K562 (cell line): ENCODE measurements around the gene CYB5RL.

ENCODE experiments used
- CTCF ChIP-seq, 3 experiments: IDR thresholded peaks in 2 of 3; conservative IDR thresholded peaks in 1 of 3; 2 replicates each; pipeline ENCODE4 v1.5.1; 2011 to 2012; ENCODE audit warnings: low read length in 3 of 3, mild to moderate bottlenecking in 3 of 3, control low read depth in 2 of 3, improper control_type of control experiment in 1 of 3, inconsistent platforms in 1 of 3, low read depth in 1 of 3, mixed read lengths in 1 of 3, moderate library complexity in 1 of 3; ENCODE audit not compliant: insufficient read depth in 2 of 3
- JUN ChIP-seq, 2 experiments: sonication (generic) in 1 of 2; formaldehyde crosslinking in 1 of 2; IDR thresholded peaks; 2 replicates each; pipeline versions ENCODE4 v1.6.1 to v1.8.0; 2012 to 2022; ENCODE audit warnings: borderline replicate concordance in 2 of 2, mild to moderate bottlenecking in 2 of 2, improper control_type of control experiment in 1 of 2, low read depth in 1 of 2, low read length in 1 of 2, missing genetic modification reagents in 1 of 2
- POLR2AphosphoS5 ChIP-seq: IDR thresholded peaks from 2 replicates; pipeline ENCODE4 v1.6.1; 2011; ENCODE audit warnings: mild to moderate bottlenecking, low read depth, low read length, moderate library complexity; ENCODE audit not compliant: control insufficient read depth, insufficient read depth
- ZFP36 ChIP-seq: fragments of 150-350 bp; IDR thresholded peaks from 2 replicates; pipeline ENCODE4 v1.6.1; 2018; ENCODE audit warnings: low read length, low read depth; ENCODE audit not compliant: partially characterized antibody
- TF ChIP-seq, protein P1 (sequence below): sonication (generic); formaldehyde crosslinking; IDR thresholded peaks from 2 replicates; pipeline ENCODE4 v1.8.1; 2023; ENCODE audit warnings: missing genetic modification reagents, mild to moderate bottlenecking, borderline replicate concordance
- TF ChIP-seq, protein P2 (sequence below), 2 experiments: fragments of 450-650 bp in 1 of 2; sonication (generic) in 1 of 2; formaldehyde crosslinking in 1 of 2; IDR thresholded peaks in 1 of 2; conservative IDR thresholded peaks in 1 of 2; 2 replicates each; pipeline versions ENCODE4 v1.6.1 to v1.8.1; 2016 to 2023; ENCODE audit warnings: mild to moderate bottlenecking in 2 of 2, moderate library complexity in 2 of 2, inconsistent platforms in 1 of 2, missing genetic modification reagents in 1 of 2

DNA sequence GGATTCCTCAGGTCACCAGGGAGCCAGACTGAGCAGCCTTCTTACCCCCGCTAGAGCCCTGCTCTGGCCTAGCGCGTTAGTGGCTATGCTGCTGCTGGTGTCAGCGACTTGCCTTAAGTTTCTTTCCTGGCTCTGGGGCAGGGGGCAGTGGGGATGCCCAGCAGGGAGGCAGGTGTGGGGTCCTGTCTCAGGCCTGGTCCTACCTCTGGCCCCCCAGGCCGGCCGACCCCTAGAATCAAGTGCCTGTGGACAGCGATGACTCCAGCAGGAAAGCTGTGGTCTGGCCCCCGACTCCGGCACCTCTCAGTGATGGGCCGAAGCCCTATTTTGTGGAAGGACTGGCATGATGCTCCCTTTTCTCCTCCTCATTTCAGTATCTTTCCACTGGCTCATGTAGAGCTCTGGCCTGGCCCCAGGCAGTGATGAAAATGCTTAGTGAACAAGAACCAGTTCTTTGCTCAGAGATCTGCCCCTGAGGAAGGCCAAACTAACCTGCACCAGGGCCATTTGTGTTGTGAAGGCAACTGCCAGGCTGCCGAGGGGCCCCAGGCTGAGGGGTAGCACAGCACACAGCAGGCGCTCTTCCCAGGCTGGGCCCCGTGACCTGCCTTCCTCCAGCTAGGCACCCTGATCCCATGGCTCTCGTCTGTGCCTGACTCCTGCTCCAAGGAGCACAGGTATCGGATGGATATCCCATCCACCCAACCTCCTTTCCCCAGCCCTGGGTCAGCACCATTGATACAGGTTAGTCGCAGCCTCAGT is 23.8 kb upstream of the CYB5RL start:
- no peak for TF ChIP-seq JUN (IDR thresholded peaks at IDR 0.05; ENCODE audit: borderline replicate concordance, low read depth, low read length)
- TF ChIP-seq JUN (CRISPR knock-in tag; IDR thresholded peaks at IDR 0.05; ENCODE audit: borderline replicate concordance) = no peak
- no peak for TF ChIP-seq CTCF (IDR thresholded peaks at IDR 0.05 in 2 of 3, conservative IDR thresholded peaks at IDR 0.05 in 1 of 3; ENCODE audit: insufficient read depth in 2 of 3, low read depth in 1 of 3, low read length in 3 of 3)
- TF ChIP-seq, protein P1, sequence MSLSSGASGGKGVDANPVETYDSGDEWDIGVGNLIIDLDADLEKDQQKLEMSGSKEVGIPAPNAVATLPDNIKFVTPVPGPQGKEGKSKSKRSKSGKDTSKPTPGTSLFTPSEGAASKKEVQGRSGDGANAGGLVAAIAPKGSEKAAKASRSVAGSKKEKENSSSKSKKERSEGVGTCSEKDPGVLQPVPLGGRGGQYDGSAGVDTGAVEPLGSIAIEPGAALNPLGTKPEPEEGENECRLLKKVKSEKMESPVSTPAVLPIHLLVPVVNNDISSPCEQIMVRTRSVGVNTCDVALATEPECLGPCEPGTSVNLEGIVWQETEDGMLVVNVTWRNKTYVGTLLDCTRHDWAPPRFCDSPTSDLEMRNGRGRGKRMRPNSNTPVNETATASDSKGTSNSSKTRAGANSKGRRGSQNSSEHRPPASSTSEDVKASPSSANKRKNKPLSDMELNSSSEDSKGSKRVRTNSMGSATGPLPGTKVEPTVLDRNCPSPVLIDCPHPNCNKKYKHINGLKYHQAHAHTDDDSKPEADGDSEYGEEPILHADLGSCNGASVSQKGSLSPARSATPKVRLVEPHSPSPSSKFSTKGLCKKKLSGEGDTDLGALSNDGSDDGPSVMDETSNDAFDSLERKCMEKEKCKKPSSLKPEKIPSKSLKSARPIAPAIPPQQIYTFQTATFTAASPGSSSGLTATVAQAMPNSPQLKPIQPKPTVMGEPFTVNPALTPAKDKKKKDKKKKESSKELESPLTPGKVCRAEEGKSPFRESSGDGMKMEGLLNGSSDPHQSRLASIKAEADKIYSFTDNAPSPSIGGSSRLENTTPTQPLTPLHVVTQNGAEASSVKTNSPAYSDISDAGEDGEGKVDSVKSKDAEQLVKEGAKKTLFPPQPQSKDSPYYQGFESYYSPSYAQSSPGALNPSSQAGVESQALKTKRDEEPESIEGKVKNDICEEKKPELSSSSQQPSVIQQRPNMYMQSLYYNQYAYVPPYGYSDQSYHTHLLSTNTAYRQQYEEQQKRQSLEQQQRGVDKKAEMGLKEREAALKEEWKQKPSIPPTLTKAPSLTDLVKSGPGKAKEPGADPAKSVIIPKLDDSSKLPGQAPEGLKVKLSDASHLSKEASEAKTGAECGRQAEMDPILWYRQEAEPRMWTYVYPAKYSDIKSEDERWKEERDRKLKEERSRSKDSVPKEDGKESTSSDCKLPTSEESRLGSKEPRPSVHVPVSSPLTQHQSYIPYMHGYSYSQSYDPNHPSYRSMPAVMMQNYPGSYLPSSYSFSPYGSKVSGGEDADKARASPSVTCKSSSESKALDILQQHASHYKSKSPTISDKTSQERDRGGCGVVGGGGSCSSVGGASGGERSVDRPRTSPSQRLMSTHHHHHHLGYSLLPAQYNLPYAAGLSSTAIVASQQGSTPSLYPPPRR (CRISPR knock-in tag) = no peak
- TF ChIP-seq, protein P2, sequence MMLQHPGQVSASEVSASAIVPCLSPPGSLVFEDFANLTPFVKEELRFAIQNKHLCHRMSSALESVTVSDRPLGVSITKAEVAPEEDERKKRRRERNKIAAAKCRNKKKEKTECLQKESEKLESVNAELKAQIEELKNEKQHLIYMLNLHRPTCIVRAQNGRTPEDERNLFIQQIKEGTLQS (IDR thresholded peaks at IDR 0.05) = no peak
- TF ChIP-seq, protein P2 (CRISPR knock-in tag; conservative IDR thresholded peaks at IDR 0.05) = no peak
- TF ChIP-seq POLR2AphosphoS5 = no peak; the same call in 1 of the 2 replicates
- no peak for TF ChIP-seq ZFP36
